ENCODE data around the gene FBXW8.

- TF ChIP-seq CTCF (IDR thresholded peaks at IDR 0.05 in 4 of 5, conservative IDR thresholded peaks at IDR 0.05 in 1 of 5) = no peak
- TF ChIP-seq POLR2A (IDR thresholded peaks at IDR 0.05) = no peak
These were observed 124.0 kb downstream of the FBXW8 start for GRCh38 chr12:117034701-117035151.
